GM21381 (cell line): ENCODE measurements around the gene FAM114A1.
"Not testable (repeated sequence)": the region's sequence is repeated elsewhere in the genome, so short reads cannot be mapped to it uniquely, and the experiment has no call there.

Experiments
- ATAC-seq: cut with Tn5 transposase; IDR thresholded peaks from one replicate; pipeline ENCODE4 v1.9.1; 2021; ENCODE audit warnings: mild to moderate bottlenecking, moderate library complexity; ENCODE audit not compliant: unreplicated experiment

The FAM114A1 gene

DNA sequence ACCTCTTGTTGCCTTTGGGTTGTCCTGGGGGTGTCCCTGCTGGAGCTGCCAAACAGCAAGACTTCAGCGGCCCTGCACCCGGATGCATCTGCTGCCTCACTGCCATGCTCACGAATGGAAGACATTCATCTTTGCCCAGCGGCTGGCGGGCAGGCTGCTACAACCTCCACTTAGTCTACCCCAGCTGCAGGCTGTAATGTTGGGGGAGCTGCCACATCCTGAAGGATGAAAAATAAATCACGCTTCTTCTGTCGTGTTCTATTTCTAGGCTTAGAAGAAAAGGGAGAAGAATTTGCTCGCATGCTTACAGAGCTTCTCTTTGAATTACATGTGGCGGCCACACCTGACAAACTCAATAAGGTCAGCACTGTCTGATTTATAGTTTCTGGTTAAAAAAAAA lies 61.4 kb downstream of the FAM114A1 start:
- no peak for ATAC-seq

DNA sequence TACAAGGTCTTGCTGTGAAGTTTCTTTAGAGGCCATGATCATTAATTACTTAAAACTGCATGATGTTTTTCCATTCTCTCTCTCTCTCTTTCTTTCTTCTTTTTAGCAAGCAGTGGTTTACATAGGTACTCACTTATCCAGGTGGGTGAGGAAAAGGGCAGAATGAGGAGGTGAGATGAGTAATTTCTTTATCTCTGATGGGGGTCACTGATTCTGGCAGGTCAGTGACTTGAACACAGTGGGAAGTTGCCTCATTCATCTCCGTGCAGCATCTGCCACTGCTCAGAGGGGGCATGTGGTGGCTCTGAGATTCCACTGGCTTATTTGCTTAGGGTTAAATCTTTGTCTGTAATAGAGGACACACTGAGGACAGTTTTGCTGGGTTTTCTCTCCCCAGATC lies 62.6 kb downstream of the FAM114A1 start:
- no peak for ATAC-seq

GRCh38 chr4:38930707-38931106 lies 63.1 kb downstream of the FAM114A1 start:
- ATAC-seq, result no peak

DNA sequence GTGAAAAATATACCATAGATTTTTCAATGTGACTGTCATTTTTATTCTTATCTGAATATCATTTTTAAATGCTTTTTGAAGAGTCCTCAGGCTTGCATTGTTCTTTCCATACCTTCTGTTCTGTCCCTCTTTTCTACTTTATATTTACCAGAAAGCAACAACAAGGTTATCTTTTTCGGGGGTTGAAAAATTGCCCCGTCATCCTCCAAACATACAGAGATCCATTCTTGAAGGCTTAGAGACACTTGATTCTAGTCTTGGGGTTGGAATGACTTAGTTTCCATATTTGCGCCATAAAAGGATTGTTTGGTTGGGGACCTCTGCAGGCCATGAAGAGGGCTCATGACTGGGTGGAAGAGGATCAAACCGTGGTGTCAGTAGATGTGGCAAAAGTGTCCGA lies 63.5 kb downstream of the FAM114A1 start:
- no peak for ATAC-seq

DNA sequence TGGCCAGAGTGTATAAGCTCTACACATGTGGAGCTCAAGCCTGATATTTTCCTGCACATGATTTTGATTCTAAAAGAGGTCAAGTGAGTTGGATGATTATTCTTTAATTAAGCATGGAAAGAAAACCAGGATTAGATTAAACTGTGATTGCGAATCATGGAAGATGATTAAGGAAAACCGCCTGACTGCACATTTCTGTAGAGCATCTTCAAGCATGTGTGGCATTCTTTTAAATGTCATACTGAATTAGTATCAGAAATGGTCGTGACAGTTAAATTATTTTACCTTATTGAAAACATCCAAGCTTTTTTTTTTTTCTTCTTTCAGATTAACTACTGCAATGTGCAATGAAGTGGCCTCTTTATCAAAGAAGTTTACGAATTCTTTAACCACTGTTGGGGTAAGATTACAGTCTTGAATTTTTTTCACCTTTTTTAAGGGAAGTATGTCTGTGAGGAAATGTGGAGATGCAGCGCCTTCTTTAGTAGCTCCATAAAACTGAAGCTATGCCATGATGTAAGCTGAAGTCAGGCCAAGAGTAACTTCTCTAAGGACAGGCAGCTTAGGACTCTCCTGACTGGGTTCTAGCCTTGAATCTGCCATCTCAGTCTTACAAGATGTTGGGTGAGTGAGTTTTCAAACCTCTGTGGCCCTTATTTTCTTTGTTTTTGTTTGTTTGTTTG lies 67.9 kb downstream of the FAM114A1 start:
- no peak for ATAC-seq

GRCh38 chr4:38939165-38939564 lies 71.6 kb downstream of the FAM114A1 start:
- peak; percentile 94 for ATAC-seq

DNA sequence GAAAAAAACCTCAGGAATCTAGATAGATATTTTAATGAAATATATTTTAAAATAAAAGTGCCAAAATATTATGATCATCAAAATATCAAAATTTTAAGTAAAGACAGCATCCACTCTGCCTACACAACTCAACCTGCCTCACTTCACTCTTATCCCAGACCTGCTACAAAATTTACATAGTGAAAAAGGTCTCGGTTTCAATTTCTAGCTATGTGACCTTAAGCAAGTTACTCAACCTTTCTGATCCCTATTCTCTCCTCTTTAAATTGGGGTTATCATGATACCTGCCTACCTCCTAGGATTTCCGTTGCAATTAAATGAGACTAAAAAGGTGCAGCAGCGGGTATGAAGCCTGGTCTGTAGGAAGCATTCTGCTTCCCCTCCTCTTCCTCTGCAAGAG lies 72.9 kb downstream of the FAM114A1 start:
- no peak for ATAC-seq

- not testable (repeated sequence) for ATAC-seq
Measured at GRCh38 chr4:38941906-38942305, 74.3 kb downstream of the FAM114A1 start.

DNA sequence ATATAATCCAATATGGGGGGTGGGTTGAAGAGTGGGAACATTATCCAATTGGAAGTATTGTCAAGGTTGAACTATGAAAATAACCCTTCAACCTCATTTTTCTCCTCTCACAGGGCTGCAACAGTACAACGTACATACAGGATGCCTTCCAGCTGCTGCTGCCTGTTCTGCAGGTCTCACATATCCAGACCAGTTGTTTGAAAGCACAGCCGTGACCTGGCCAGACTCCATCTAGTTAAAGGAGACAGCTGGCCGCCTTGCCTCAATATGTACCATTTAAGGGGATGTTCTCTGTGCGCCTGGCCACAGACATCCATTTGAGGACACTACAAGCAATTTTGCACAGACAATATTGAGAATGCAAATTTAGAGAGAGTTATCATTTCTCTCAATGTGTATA lies 75.7 kb downstream of the FAM114A1 start:
- no peak for ATAC-seq

- ATAC-seq, result no peak
Measured at GRCh38 chr4:38944440-38944839, 76.8 kb downstream of the FAM114A1 start.

DNA sequence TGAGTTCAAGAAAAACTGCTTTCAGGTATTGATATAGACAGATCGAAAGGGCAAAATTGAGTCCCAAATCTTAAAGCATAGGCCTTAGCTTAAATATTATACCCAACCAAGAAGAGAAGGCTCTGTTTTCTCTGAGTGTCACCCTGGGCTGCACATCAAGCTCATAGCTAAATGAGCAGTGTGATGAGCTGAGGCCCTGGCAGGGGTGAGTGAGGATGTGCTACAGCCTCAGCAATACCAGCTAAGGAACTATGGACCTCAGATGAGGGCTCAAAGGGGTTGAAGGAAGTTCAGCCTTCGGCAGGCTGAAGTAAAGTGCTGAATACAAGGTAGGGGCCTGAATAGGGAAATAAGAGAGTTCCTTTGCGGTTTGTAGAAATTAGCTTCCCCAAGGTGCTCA lies 79.3 kb downstream of the FAM114A1 start:
- ATAC-seq, result no peak

GRCh38 chr4:38948551-38948950 lies 80.9 kb downstream of the FAM114A1 start:
- no peak for ATAC-seq

- ATAC-seq, result no peak
Measured at GRCh38 chr4:38949411-38950051, 81.9 kb downstream of the FAM114A1 start.

DNA sequence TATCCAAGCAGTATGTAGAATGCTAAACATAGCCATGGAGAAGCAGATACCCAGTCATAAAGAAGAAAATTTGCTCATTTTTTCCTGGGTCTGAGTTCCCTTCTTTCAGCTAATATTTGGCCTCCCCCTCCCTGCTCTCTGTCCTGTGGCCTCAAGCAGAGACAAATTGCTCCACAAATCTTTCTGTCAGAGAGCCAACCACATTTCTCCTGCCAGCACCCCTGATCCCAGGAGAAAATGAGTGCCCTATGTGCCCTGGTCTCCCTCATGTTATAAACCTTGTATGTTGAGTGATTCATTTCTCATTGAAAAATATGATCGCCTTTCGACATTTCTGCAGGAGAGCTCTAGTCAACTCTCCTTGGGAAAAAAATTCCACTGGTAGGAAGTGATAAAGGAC lies 82.6 kb downstream of the FAM114A1 start:
- ATAC-seq, result no peak

DNA sequence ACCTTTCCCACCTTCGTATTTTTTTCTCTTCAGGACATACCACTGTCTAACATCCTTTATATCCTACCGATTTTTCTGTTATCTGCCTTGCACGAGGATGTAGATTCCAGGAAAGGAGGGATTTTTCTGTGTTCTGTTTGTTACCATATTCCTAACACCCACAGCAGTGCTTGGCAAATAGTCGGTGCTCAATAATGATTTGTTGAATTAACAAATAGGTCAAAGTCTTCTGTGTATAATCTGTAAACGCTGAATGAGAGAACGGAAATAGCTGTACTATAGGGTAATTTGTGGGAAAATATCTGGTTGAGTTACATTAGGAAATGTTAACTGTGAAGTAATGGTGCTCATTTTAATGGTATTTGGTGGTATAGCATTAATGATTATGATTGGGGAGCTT lies 83.1 kb downstream of the FAM114A1 start:
- no peak for ATAC-seq

- no peak for ATAC-seq
Measured at GRCh38 chr4:38951598-38951997, 84.0 kb downstream of the FAM114A1 start.

DNA sequence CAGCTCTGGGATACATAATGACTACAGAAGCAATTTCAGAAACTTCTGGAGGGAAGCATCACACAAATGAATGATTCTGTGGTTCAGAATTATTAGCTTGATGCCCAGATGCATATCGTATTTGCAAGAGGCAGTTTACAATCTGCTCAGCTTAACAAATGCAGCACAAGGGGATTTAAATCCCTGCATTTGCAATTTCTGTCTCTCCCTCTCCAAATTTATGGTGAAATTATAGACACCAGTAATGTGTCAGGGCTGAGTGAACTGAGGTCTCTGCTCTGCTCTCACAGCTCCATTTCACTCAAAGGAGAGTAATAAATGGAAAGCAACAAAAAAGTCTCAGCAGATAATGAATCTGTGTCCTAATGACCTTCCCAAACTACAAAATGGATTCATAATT lies 84.4 kb downstream of the FAM114A1 start:
- no peak for ATAC-seq

GRCh38 chr4:38954727-38955126 lies 87.1 kb downstream of the FAM114A1 start:
- ATAC-seq, result no peak

- no peak for ATAC-seq
Measured at GRCh38 chr4:38955957-38956356, 88.4 kb downstream of the FAM114A1 start.

DNA sequence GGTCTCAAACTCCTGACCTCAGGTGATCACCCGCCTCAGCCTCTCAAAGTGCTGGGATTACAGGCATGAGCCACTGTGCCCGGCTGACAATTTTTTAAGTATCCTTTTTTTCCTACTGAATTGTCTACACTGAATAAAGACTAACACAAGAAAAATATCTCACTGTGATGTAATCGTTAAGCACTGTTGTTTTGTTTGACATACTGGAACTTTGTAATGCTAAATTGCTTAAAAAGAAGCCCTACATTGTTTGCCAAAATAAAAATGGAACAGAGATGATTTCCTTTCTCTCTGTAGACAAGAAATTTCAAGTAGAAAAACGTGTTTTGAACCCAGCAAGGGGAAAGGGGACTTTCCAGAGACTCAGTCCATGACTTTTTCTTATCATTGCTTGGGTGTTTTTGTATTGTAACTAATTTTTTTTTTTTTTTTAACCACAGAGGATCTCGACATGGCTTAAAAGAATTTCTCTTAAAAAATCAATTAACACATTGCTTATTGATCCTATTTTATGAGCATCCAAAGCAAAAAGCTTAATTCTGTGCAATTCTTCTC lies 89.7 kb downstream of the FAM114A1 start:
- ATAC-seq, result no peak

GRCh38 chr4:38957893-38958292 lies 90.3 kb downstream of the FAM114A1 start:
- no peak for ATAC-seq

- no peak for ATAC-seq
Measured at GRCh38 chr4:38958453-38959190, 91.0 kb downstream of the FAM114A1 start.
